Fibroblast of lung (primary cell): Measurements from ENCODE around the gene EPHA10. TPM values are rescaled to one million over a fixed set of nuclear protein-coding genes. Genes with fewer than 3 reads are reported as not detected.

ENCODE experiments used
- DNase-seq, 2 donors: peaks; one replicate each; pipeline versions ENCODE4 v3.0.0 to v3.0.0-alpha.2; 2010; ENCODE audit warnings: low read depth in 2 of 2
- H2AFZ ChIP-seq: 2 replicates; pipeline ENCODE4 v1.5.1; 2012; ENCODE audit warnings: low read length, control low read depth, inconsistent platforms
- H3K27ac ChIP-seq: 2 replicates; pipeline ENCODE4 v1.5.1; 2011; ENCODE audit warnings: low read length, control low read depth; ENCODE audit not compliant: insufficient read depth
- H3K27me3 ChIP-seq: 2 replicates; pipeline ENCODE4 v1.5.1; 2011; ENCODE audit warnings: mild to moderate bottlenecking, low read length; ENCODE audit not compliant: control insufficient read depth, insufficient read depth
- H3K36me3 ChIP-seq: 2 replicates; pipeline ENCODE4 v1.5.1; 2011; ENCODE audit warnings: low read length; ENCODE audit not compliant: control insufficient read depth, insufficient read depth
- H3K4me1 ChIP-seq: 2 replicates; pipeline ENCODE4 v1.5.1; 2011; ENCODE audit warnings: low read length; ENCODE audit not compliant: control insufficient read depth, insufficient read depth; ENCODE audit errors: extremely low read depth
- H3K4me2 ChIP-seq: 2 replicates; pipeline ENCODE4 v1.5.1; 2011; ENCODE audit warnings: low read length, control low read depth; ENCODE audit not compliant: insufficient read depth; ENCODE audit errors: extremely low read depth
- H3K4me3 ChIP-seq, 4 experiments: fragments of 200-600 bp in 1 of 4; sonication (generic) in 1 of 4; replicated peaks in 1 of 4; 2 replicates each; pipeline ENCODE4 v1.5.1; 2011 to 2016; ENCODE audit warnings: low read length in 4 of 4, low read depth in 3 of 4, mild to moderate bottlenecking in 3 of 4, control low read depth in 2 of 4, inconsistent platforms in 1 of 4, mixed read lengths in 1 of 4; ENCODE audit not compliant: insufficient read depth in 1 of 4; ENCODE audit errors: control extremely low read depth in 1 of 4
- H3K79me2 ChIP-seq: 2 replicates; pipeline ENCODE4 v1.5.1; 2012; ENCODE audit warnings: mild to moderate bottlenecking, low read length, inconsistent platforms; ENCODE audit not compliant: control insufficient read depth, insufficient read depth
- H3K9ac ChIP-seq: 2 replicates; pipeline ENCODE4 v1.5.1; 2011; ENCODE audit warnings: mild to moderate bottlenecking, low read length, control low read depth; ENCODE audit not compliant: insufficient read depth
- H3K9me3 ChIP-seq: 2 replicates; pipeline ENCODE4 v1.5.1; 2012; ENCODE audit warnings: low read depth, low read length; ENCODE audit not compliant: control insufficient read depth, insufficient read depth
- H4K20me1 ChIP-seq: 2 replicates; pipeline ENCODE4 v1.5.1; 2011; ENCODE audit warnings: low read length; ENCODE audit not compliant: control insufficient read depth, insufficient read depth; ENCODE audit errors: extremely low read depth
- EZH2 ChIP-seq: IDR thresholded peaks from 2 replicates; pipeline ENCODE4 v1.5.1; 2012; ENCODE audit warnings: low read length, control low read depth, mild to moderate bottlenecking; ENCODE audit errors: missing control alignments
- polyA plus RNA-seq, 2 donors: library from polyadenylated mRNA; depleted of rRNA in 1 of 2; stranded (reverse) in 1 of 2; unstranded in 1 of 2; fragments of >200 nt; gene quantifications; 2 replicates each; pipeline ENCODE4 v1.2.1, GENCODE V29; 2011 to 2012; ENCODE audit warnings: missing spikeins in 1 of 2
- total RNA-seq: library from RNA; depleted of rRNA; stranded (reverse); fragments of >200 nt; gene quantifications from 2 replicates; pipeline ENCODE4 v1.2.1, GENCODE V29; 2014
- TF ChIP-seq, protein P1 (sequence below), 2 donors: IDR thresholded peaks in 1 of 2; conservative IDR thresholded peaks in 1 of 2; 1 replicate in 1 of 2; 2 replicates in 1 of 2; pipeline ENCODE4 v1.5.1; 2011 to 2012; ENCODE audit warnings: low read length in 2 of 2, control low read depth in 1 of 2, inconsistent platforms in 1 of 2, low read depth in 1 of 2, mild to moderate bottlenecking in 1 of 2

Gene EPHA10
- total and polyA plus RNA-seq, 2 donors (not counting 1 experiment from before 2014, with no cell fraction given), result under 0.01 TPM; not detected in 1

GRCh38 chr1:37705399-37705798 lies 59.5 kb downstream of the EPHA10 start:
- Histone ChIP-seq H3K79me2 (no peaks in the 10 kb centered on the region), H3K4me1 (no peaks in the 10 kb centered on the region), H3K4me3 (no peak overlapping the region), H2AFZ (peak overlapping the region; percentile 51), H3K9ac (no peak overlapping the region), H4K20me1 (peaks cover 2% of the 10 kb centered on the region), H3K9me3 (no peaks in the 10 kb centered on the region), H3K27ac (peak overlapping the region; percentile 68), H3K27me3 (no peaks in the 10 kb centered on the region), H3K36me3 (peaks cover 25% of the 10 kb centered on the region), H3K4me2 (peak overlapping the region; percentile 51)
- TF ChIP-seq, protein P1, sequence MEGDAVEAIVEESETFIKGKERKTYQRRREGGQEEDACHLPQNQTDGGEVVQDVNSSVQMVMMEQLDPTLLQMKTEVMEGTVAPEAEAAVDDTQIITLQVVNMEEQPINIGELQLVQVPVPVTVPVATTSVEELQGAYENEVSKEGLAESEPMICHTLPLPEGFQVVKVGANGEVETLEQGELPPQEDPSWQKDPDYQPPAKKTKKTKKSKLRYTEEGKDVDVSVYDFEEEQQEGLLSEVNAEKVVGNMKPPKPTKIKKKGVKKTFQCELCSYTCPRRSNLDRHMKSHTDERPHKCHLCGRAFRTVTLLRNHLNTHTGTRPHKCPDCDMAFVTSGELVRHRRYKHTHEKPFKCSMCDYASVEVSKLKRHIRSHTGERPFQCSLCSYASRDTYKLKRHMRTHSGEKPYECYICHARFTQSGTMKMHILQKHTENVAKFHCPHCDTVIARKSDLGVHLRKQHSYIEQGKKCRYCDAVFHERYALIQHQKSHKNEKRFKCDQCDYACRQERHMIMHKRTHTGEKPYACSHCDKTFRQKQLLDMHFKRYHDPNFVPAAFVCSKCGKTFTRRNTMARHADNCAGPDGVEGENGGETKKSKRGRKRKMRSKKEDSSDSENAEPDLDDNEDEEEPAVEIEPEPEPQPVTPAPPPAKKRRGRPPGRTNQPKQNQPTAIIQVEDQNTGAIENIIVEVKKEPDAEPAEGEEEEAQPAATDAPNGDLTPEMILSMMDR (conservative IDR thresholded peaks at IDR 0.05 in 1 of 2, IDR thresholded peaks at IDR 0.05 in 1 of 2; ENCODE audit: low read depth in 1 of 2, low read length in 2 of 2), result no peak
- no peak for TF ChIP-seq EZH2
- peak in 1 of 2 donors; percentile 6 for DNase-seq

DNA sequence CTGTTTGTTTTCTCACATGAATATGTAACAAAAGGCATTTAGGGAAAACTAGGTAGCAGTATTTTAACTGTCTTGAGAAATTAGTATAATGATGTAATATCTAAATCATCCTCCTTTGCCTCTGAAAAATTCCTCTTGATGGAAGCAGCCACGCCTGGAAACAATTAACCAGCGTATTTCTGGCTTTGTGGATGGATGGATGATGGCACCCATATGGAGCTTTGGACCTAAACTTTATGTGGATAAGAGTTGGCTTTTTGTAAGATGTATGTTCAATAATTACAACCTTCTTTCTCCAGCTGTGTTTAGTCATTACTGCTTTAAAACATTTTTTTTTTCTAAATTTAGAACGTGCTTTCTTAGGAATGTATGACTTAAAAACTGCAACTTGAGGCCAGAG lies 60.0 kb downstream of the EPHA10 start:
- Histone ChIP-seq H4K20me1 (peaks cover 2% of the 10 kb centered on the region), H3K36me3 (peaks cover 24% of the 10 kb centered on the region), H3K27me3 (no peaks in the 10 kb centered on the region), H3K9me3 (no peaks in the 10 kb centered on the region), H3K27ac (peak overlapping the region; percentile 68), H3K4me1 (no peaks in the 10 kb centered on the region), H3K4me3 (no peak overlapping the region), H2AFZ (no peak overlapping the region), H3K9ac (no peak overlapping the region), H3K79me2 (no peaks in the 10 kb centered on the region), H3K4me2 (peak overlapping the region; percentile 19)
- DNase-seq, result peak in 1 of 2 donors; percentile 25
- no peak for TF ChIP-seq EZH2
- TF ChIP-seq, protein P1 (conservative IDR thresholded peaks at IDR 0.05 in 1 of 2, IDR thresholded peaks at IDR 0.05 in 1 of 2; ENCODE audit: low read depth in 1 of 2, low read length in 2 of 2), result no peak

GRCh38 chr1:37703061-37703460 lies 61.9 kb downstream of the EPHA10 start:
- Histone ChIP-seq H2AFZ (no peak overlapping the region), H3K9me3 (no peaks in the 10 kb centered on the region), H3K36me3 (peaks cover 14% of the 10 kb centered on the region), H4K20me1 (peaks cover 2% of the 10 kb centered on the region), H3K27ac (no peak overlapping the region), H3K9ac (no peak overlapping the region), H3K4me3 (no peak overlapping the region), H3K4me2 (no peak overlapping the region), H3K79me2 (peaks cover 1% of the 10 kb centered on the region), H3K27me3 (no peaks in the 10 kb centered on the region), H3K4me1 (no peaks in the 10 kb centered on the region)
- no peak for DNase-seq
- TF ChIP-seq, protein P1 (conservative IDR thresholded peaks at IDR 0.05 in 1 of 2, IDR thresholded peaks at IDR 0.05 in 1 of 2; ENCODE audit: low read depth in 1 of 2, low read length in 2 of 2), result no peak
- TF ChIP-seq EZH2, result no peak
